ENCODE results near the gene GDPD4.

GDPD4 gene

GRCh38 chr11:77211040-77211451, 90.4 kb downstream of the GDPD4 start:
- no peak for DNase-seq
- TF ChIP-seq GATA1 (IDR thresholded peaks at IDR 0.05; ENCODE audit: low read depth, low read length) (no peak), POLR2A (IDR thresholded peaks at IDR 0.05; ENCODE audit: low read length) (no peak)

GRCh38 chr11:77209663-77210062, 91.8 kb downstream of the GDPD4 start:
- DNase-seq: no peak
- TF ChIP-seq GATA1 (IDR thresholded peaks at IDR 0.05; ENCODE audit: low read depth, low read length) (no peak), POLR2A (IDR thresholded peaks at IDR 0.05; ENCODE audit: low read length) (no peak)

- TF ChIP-seq POLR2A (IDR thresholded peaks at IDR 0.05; ENCODE audit: low read length) (no peak), GATA1 (IDR thresholded peaks at IDR 0.05; ENCODE audit: low read depth, low read length) (no peak)
- DNase-seq: no peak
Measured at GRCh38 chr11:77208535-77208934, 93.0 kb downstream of the GDPD4 start.

GRCh38 chr11:77207618-77208313, 93.7 kb downstream of the GDPD4 start:
- TF ChIP-seq GATA1 (IDR thresholded peaks at IDR 0.05; ENCODE audit: low read depth, low read length) (no peak), POLR2A (IDR thresholded peaks at IDR 0.05; ENCODE audit: low read length) (no peak)
- DNase-seq: no peak

- TF ChIP-seq POLR2A (IDR thresholded peaks at IDR 0.05; ENCODE audit: low read length) (no peak), GATA1 (IDR thresholded peaks at IDR 0.05; ENCODE audit: low read depth, low read length) (no peak)
- no peak for DNase-seq
Measured at GRCh38 chr11:77207019-77207485, 94.4 kb downstream of the GDPD4 start.

GRCh38 chr11:77206264-77207018, 95.0 kb downstream of the GDPD4 start:
- TF ChIP-seq POLR2A (IDR thresholded peaks at IDR 0.05; ENCODE audit: low read length) (no peak), GATA1 (IDR thresholded peaks at IDR 0.05; ENCODE audit: low read depth, low read length) (no peak)
- no peak for DNase-seq

GRCh38 chr11:77205467-77206263, 95.8 kb downstream of the GDPD4 start:
- no peak for DNase-seq
- TF ChIP-seq POLR2A (IDR thresholded peaks at IDR 0.05; ENCODE audit: low read length) (no peak), GATA1 (IDR thresholded peaks at IDR 0.05; ENCODE audit: low read depth, low read length) (no peak)

GRCh38 chr11:77204754-77205466, 96.6 kb downstream of the GDPD4 start:
- DNase-seq: no peak
- TF ChIP-seq GATA1 (IDR thresholded peaks at IDR 0.05; ENCODE audit: low read depth, low read length) (no peak), POLR2A (IDR thresholded peaks at IDR 0.05; ENCODE audit: low read length) (no peak)

- no peak for DNase-seq
- no peak for TF ChIP-seq POLR2A (IDR thresholded peaks at IDR 0.05; ENCODE audit: low read length)
Measured at GRCh38 chr11:77203901-77204753, 97.4 kb downstream of the GDPD4 start.

GRCh38 chr11:77202941-77203900, 98.3 kb downstream of the GDPD4 start:
- no peak for DNase-seq
- TF ChIP-seq GATA1 (IDR thresholded peaks at IDR 0.05; ENCODE audit: low read depth, low read length) (no peak), POLR2A (IDR thresholded peaks at IDR 0.05; ENCODE audit: low read length) (no peak)

- DNase-seq: no peak
- TF ChIP-seq GATA1 (IDR thresholded peaks at IDR 0.05; ENCODE audit: low read depth, low read length) (no peak), POLR2A (IDR thresholded peaks at IDR 0.05; ENCODE audit: low read length) (no peak)
Measured at GRCh38 chr11:77201991-77202841, 99.3 kb downstream of the GDPD4 start.

Measured in erythroblast (primary cell).